Upper lobe of right lung (tissue), 1 donor: Measurements from ENCODE around the gene LARP4B. TPM values are rescaled to one million over a fixed set of nuclear protein-coding genes. Genes with fewer than 3 reads are reported as not detected.

ENCODE experiments used
- ATAC-seq: fragments of 200-7000 bp; cut with Tn5 transposase; one replicate; pipeline ENCODE4 v1.9.1; 2020; ENCODE audit warnings: mild to moderate bottlenecking, moderate library complexity
- DNase-seq: peaks from one replicate; pipeline ENCODE4 v3.0.0-alpha.2; 2020
- H3K27ac ChIP-seq: fragments of 200-600 bp; one replicate; pipeline ENCODE4 v1.8.0; 2022
- H3K27me3 ChIP-seq: fragments of 200-600 bp; one replicate; pipeline ENCODE4 v1.8.0; 2022; ENCODE audit warnings: mild to moderate bottlenecking
- H3K36me3 ChIP-seq: fragments of 200-600 bp; one replicate; pipeline ENCODE4 v1.8.0; 2022
- H3K4me1 ChIP-seq: fragments of 200-600 bp; one replicate; pipeline ENCODE4 v1.8.0; 2022
- H3K4me3 ChIP-seq: fragments of 200-600 bp; one replicate; pipeline ENCODE4 v1.8.0; 2022; ENCODE audit warnings: mild to moderate bottlenecking
- H3K9me3 ChIP-seq: fragments of 200-600 bp; one replicate; pipeline ENCODE4 v1.8.0; 2022
- intact Hi-C: fragments of 100-400 bp; cut with DNase I; formaldehyde crosslinking; loops from one replicate; pipeline ENCODE4 v1.11.0; 2022
- total RNA-seq: library from RNA; stranded (reverse); fragmentation: NEBNext Ultra II Directional; extraction: Animal tissue kit (Norgen Biotek cat#: 25700); gene quantifications from one replicate; pipeline ENCODE4 v1.2.1, GENCODE V29; 2021
- TF ChIP-seq, protein P1 (sequence below): fragments of 200-600 bp; IDR thresholded peaks from one replicate; pipeline ENCODE4 v1.8.0; 2022; ENCODE audit warnings: antibody characterized with exemption
- donor health status: DM: no; HTN: yes; CAD: no; lungs with severe emphysema.

The LARP4B gene
- total RNA-seq, 1 donor from 2014 or later: 126 TPM

DNA sequence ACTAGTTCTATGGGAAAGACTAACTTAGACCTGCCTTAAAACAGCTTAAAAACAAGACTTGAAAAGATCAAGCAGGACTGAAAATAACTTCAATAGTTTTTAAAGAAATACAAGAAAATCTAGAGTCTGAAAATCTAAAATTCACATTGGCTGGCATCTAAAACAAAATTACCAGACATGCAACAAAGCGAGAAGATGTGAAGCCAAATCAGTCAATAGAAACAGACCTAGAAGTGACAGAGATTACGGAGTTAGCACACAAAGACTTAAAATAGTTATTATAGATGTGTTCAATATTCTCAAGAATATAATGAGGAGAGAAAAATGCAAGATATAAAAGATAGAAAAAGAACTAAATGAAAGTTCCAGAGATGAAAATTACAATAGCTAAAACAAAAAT, 163.7 kb downstream of the LARP4B start:
- Histone ChIP-seq H3K4me1 (no peaks in the 10 kb centered on the region), H3K27ac (no peak overlapping the region), H3K27me3 (no peaks in the 10 kb centered on the region), H3K4me3 (no peak overlapping the region), H3K9me3 (no peaks in the 10 kb centered on the region), H3K36me3 (no peaks in the 10 kb centered on the region)
- intact Hi-C loops: no loop called here
- ATAC-seq (no peak), DNase-seq (no peak)
- TF ChIP-seq, protein P1, sequence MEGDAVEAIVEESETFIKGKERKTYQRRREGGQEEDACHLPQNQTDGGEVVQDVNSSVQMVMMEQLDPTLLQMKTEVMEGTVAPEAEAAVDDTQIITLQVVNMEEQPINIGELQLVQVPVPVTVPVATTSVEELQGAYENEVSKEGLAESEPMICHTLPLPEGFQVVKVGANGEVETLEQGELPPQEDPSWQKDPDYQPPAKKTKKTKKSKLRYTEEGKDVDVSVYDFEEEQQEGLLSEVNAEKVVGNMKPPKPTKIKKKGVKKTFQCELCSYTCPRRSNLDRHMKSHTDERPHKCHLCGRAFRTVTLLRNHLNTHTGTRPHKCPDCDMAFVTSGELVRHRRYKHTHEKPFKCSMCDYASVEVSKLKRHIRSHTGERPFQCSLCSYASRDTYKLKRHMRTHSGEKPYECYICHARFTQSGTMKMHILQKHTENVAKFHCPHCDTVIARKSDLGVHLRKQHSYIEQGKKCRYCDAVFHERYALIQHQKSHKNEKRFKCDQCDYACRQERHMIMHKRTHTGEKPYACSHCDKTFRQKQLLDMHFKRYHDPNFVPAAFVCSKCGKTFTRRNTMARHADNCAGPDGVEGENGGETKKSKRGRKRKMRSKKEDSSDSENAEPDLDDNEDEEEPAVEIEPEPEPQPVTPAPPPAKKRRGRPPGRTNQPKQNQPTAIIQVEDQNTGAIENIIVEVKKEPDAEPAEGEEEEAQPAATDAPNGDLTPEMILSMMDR: no peak

DNA sequence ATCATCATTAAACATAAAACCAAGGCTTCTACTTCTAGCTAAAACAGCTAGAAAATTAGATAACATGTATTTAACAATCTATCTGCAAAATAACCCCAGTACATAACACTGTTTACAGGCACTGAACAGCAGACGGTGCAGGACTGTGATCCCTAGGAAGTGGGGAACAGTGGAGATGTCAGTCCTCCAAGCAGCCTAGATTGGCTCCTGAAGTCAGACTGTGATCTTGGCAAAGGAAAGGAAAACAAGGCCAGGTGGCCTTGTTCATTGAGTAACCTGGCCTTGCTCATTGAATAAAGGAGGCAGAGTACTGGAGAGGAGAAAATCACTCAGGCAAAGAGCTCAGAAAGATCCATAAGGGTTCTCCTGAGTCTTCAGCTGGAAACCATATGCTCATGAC, 164.3 kb downstream of the LARP4B start:
- DNase-seq: no peak
- no peak overlapping the region for H3K4me3 ChIP-seq
- no peaks in the 10 kb centered on the region for H3K9me3 ChIP-seq
- TF ChIP-seq, protein P1: no peak
- no peaks in the 10 kb centered on the region for H3K4me1 ChIP-seq
- no peaks in the 10 kb centered on the region for H3K36me3 ChIP-seq
- intact Hi-C loops: no loop called here
- H3K27me3 ChIP-seq: no peaks in the 10 kb centered on the region
- no peak for ATAC-seq
- no peak overlapping the region for H3K27ac ChIP-seq

DNA sequence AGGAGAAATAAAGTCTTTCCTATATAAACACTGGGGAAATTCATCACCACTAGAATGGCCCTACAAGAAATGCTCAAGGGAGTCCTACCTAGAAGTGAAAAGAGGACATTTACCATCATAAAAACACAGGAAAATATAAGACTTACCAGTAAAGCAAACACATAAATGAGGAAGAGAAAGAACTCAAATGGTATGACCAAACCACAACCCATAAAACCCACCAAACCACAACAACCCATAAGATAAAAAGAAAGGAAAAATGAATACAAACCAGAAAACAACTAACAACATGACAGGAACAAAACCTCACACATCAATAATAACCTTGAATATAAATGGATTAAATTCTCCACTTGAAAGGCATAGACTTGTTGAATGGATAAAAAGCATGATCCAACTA, 170.1 kb downstream of the LARP4B start:
- no peak for ATAC-seq
- no peaks in the 10 kb centered on the region for H3K27me3 ChIP-seq
- no peak for DNase-seq
- no peak overlapping the region for H3K4me3 ChIP-seq
- peaks cover 6% of the 10 kb centered on the region for H3K9me3 ChIP-seq
- no peaks in the 10 kb centered on the region for H3K4me1 ChIP-seq
- intact Hi-C loops: no loop called here
- no peaks in the 10 kb centered on the region for H3K36me3 ChIP-seq
- TF ChIP-seq, protein P1: no peak
- no peak overlapping the region for H3K27ac ChIP-seq

DNA sequence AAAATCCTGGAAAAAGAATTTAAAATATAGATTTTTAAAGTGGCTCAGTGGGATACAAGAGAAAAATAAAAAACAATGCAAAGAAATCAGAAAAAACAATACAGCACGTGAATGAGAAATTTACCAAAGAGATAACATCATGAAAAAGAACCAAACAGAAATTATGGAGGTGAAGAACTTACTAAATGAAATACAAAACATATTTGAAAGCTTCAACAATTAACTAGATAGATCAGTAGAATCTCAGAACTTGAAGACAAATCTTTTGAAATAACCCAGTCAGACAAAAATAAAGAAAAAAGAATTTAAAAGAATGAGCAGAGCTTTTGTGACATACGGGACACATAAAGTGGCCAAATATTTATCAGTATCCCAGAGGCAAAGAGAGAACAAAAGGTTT, 170.9 kb downstream of the LARP4B start:
- H3K27ac ChIP-seq: no peak overlapping the region
- intact Hi-C loops: no loop called here

DNA sequence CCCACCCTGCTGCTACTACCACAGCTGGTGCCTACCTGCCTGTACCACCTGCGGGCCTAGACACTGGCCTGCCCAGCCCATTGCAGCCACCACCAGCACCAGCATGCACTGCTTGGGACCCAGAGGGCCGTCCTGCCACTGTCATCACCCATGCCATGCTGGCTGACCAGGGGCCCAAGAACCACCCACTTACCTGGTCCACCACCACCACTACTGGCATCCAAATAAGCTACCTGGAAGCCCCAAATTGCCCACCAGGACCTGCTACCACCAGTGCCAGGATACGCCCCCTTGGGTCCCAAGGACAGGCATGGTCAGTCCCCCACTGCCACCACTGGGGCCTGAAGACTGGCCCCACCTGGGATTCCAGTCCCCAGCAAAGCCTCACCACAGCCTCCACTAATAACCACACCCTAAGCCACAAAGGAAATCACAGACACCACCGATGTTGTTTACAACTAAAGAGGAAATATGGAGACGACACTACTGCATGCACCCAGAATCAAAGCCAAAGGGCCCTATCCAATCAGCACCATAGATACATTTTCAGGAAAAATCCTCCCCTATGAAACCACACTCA, 171.5 kb downstream of the LARP4B start:
- DNase-seq: no peak
- no peak for ATAC-seq
- Histone ChIP-seq H3K4me1 (no peaks in the 10 kb centered on the region), H3K27me3 (no peaks in the 10 kb centered on the region), H3K27ac (no peak overlapping the region), H3K9me3 (peaks cover 6% of the 10 kb centered on the region), H3K36me3 (no peaks in the 10 kb centered on the region), H3K4me3 (no peak overlapping the region)
- intact Hi-C loops: no loop called here
- TF ChIP-seq, protein P1: no peak

More for the DNA sequence above, 170.9 kb downstream of the LARP4B start:
- DNase-seq: no peak
- TF ChIP-seq, protein P1: no peak
- Histone ChIP-seq H3K27me3 (no peaks in the 10 kb centered on the region), H3K4me3 (no peak overlapping the region), H3K9me3 (peaks cover 6% of the 10 kb centered on the region), H3K36me3 (no peaks in the 10 kb centered on the region), H3K4me1 (no peaks in the 10 kb centered on the region)
- ATAC-seq: no peak

Other genes with a start within 250 kb of the LARP4B start
- 17.3 TPM for gene DIP2C, start 242.0 kb downstream of the LARP4B start, total RNA-seq
- 36.5 TPM for gene GTPBP4, start 56.7 kb upstream of the LARP4B start, total RNA-seq
- not detected for gene IDI2, start 94.2 kb upstream of the LARP4B start, total RNA-seq
- 68.5 TPM for gene IDI1, start 117.4 kb upstream of the LARP4B start, total RNA-seq
- gene WDR37, start 124.7 kb upstream of the LARP4B start, total RNA-seq: 19.9 TPM